CD14-positive monocyte (primary cell): Measurements from ENCODE around the gene C15orf40. TPM values are rescaled to one million over a fixed set of nuclear protein-coding genes. Genes with fewer than 3 reads are reported as not detected.

Source experiments
- DNase-seq, 3 donors: peaks; one replicate each; pipeline ENCODE4 v3.0.0-alpha.2; 2011 to 2022
- H2AFZ ChIP-seq: 2 replicates; pipeline ENCODE4 v1.6.0; 2012; ENCODE audit warnings: mild to moderate bottlenecking, low read depth, low read length, inconsistent platforms; ENCODE audit not compliant: insufficient read depth, poor library complexity, severe bottlenecking
- H3K27ac ChIP-seq, 2 donors: 1 replicate in 1 of 2; 2 replicates in 1 of 2; pipeline ENCODE4 v1.5.1; 2012 to 2013; ENCODE audit warnings: low read length in 2 of 2, control low read depth in 1 of 2, inconsistent platforms in 1 of 2, low read depth in 1 of 2, mild to moderate bottlenecking in 1 of 2
- H3K27me3 ChIP-seq, 2 donors: one replicate each; pipeline versions ENCODE4 v1.6.0 to v1.6.1; 2011 to 2013; ENCODE audit warnings: low read length in 2 of 2; ENCODE audit not compliant: control insufficient read depth in 2 of 2, insufficient read depth in 2 of 2
- H3K36me3 ChIP-seq, 2 donors: replicated peaks in 1 of 2; 1 replicate in 1 of 2; 2 replicates in 1 of 2; pipeline versions ENCODE4 v1.5.1 to v1.6.1; 2012 to 2013; ENCODE audit warnings: low read length in 2 of 2, control low read depth in 1 of 2, inconsistent platforms in 1 of 2, mild to moderate bottlenecking in 1 of 2; ENCODE audit not compliant: insufficient read depth in 2 of 2, control insufficient read depth in 1 of 2
- H3K4me1 ChIP-seq, 2 donors: 1 replicate in 1 of 2; 2 replicates in 1 of 2; pipeline versions ENCODE4 v1.5.1 to v1.6.1; 2012 to 2013; ENCODE audit warnings: low read length in 2 of 2, control low read depth in 1 of 2, inconsistent platforms in 1 of 2, mild to moderate bottlenecking in 1 of 2, moderate library complexity in 1 of 2; ENCODE audit not compliant: insufficient read depth in 2 of 2, control insufficient read depth in 1 of 2
- H3K4me2 ChIP-seq: replicated peaks from 2 replicates; pipeline ENCODE3; 2012; ENCODE audit warnings: low read length, moderate library complexity, mild to moderate bottlenecking; ENCODE audit not compliant: poor library complexity, severe bottlenecking; ENCODE audit errors: extremely low read depth
- H3K4me3 ChIP-seq, 3 experiments: fragments of 200-600 bp in 1 of 3; sonication (generic) in 1 of 3; replicated peaks in 1 of 3; 1 replicate in 2 of 3; 2 replicates in 1 of 3; pipeline ENCODE4 v1.5.1; 2011 to 2013; ENCODE audit warnings: low read length in 3 of 3, mild to moderate bottlenecking in 3 of 3, control low read depth in 2 of 3, low read depth in 2 of 3, inconsistent platforms in 1 of 3, moderate library complexity in 1 of 3
- H3K79me2 ChIP-seq: 2 replicates; pipeline ENCODE4 v1.6.0; 2012; ENCODE audit warnings: mild to moderate bottlenecking, control low read depth, inconsistent platforms, low read length, moderate library complexity; ENCODE audit not compliant: insufficient read depth
- H3K9ac ChIP-seq: 2 replicates; pipeline ENCODE4 v1.6.0; 2017; ENCODE audit warnings: low read length, mild to moderate bottlenecking; ENCODE audit not compliant: insufficient read depth, poor library complexity, severe bottlenecking
- H3K9me3 ChIP-seq, 2 donors: replicated peaks in 1 of 2; 1 replicate in 1 of 2; 2 replicates in 1 of 2; pipeline versions ENCODE4 v1.5.1 to v1.6.1; 2012 to 2013; ENCODE audit warnings: low read length in 2 of 2, control low read depth in 1 of 2; ENCODE audit not compliant: control insufficient read depth in 1 of 2, insufficient read depth in 1 of 2
- H4K20me1 ChIP-seq: 2 replicates; pipeline ENCODE4 v1.6.0; 2012; ENCODE audit warnings: mild to moderate bottlenecking, low read length, control low read depth, moderate library complexity; ENCODE audit not compliant: insufficient read depth
- H3K27ac Mint-ChIP-seq, 7 donors: one replicate each; pipeline ENCODE4 v1.8.0; 2020; ENCODE audit warnings: mild to moderate bottlenecking in 7 of 7, mixed read lengths in 7 of 7, moderate library complexity in 6 of 7, inconsistent platforms in 2 of 7
- H3K27me3 Mint-ChIP-seq, 3 donors: one replicate each; pipeline ENCODE4 v1.8.0; 2021 to 2022; ENCODE audit warnings: low read depth in 3 of 3, mild to moderate bottlenecking in 3 of 3, mixed read lengths in 3 of 3, moderate library complexity in 3 of 3, inconsistent platforms in 1 of 3
- H3K36me3 Mint-ChIP-seq, 2 donors: one replicate each; pipeline ENCODE4 v1.8.0; 2020; ENCODE audit warnings: mixed read lengths in 2 of 2, inconsistent platforms in 1 of 2, mild to moderate bottlenecking in 1 of 2
- H3K4me1 Mint-ChIP-seq: one replicate; pipeline ENCODE4 v1.8.0; 2020; ENCODE audit warnings: mild to moderate bottlenecking, mixed read lengths
- H3K4me3 Mint-ChIP-seq, 2 donors: one replicate each; pipeline ENCODE4 v1.8.0; 2020; ENCODE audit warnings: mild to moderate bottlenecking in 2 of 2, mixed read lengths in 2 of 2, moderate library complexity in 1 of 2
- H3K9me3 Mint-ChIP-seq, 7 donors: one replicate each; pipeline ENCODE4 v1.8.0; 2020 to 2022; ENCODE audit warnings: mixed read lengths in 7 of 7, mild to moderate bottlenecking in 6 of 7, moderate library complexity in 6 of 7, inconsistent platforms in 2 of 7
- CTCF ChIP-seq: fragments of 200-600 bp; IDR thresholded peaks from one replicate; pipeline ENCODE4 v1.8.0; 2022; ENCODE audit warnings: antibody characterized with exemption, mild to moderate bottlenecking
- WGBS: methylation state at CpG from one replicate; pipeline ENCODE4 v1.1.5; 2013; ENCODE audit warnings: missing lambda C conversion rate; ENCODE audit not compliant: insufficient coverage; 5-methylcytosine and 5-hydroxymethylcytosine counted together
- intact Hi-C, 2 donors: fragments of 100-400 bp; cut with micrococcal nuclease; formaldehyde crosslinking; loops; one replicate each; pipeline versions ENCODE4 v1.15.0 to v1.15.1; 2023
- polyA plus RNA-seq, 3 donors: library from polyadenylated mRNA; depleted of rRNA in 1 of 3; unstranded in 2 of 3; stranded (reverse) in 1 of 3; fragments of 300-500 nt in 2 of 3; fragments of >200 nt in 1 of 3; fragmentation: Illumina TruSeq in 2 of 3; gene quantifications; 1 replicate in 2 of 3; 2 replicates in 1 of 3; pipeline ENCODE4 v1.2.3, GENCODE V29; 2012 to 2021

The C15orf40 gene
- polyA plus RNA-seq, 3 donors = 13.0 to 32.1 (median 25.7) TPM

GRCh38 chr15:83030021-83030420 lies 18.6 kb upstream of the C15orf40 start:
- no CpG with 5 or more reads among the region's 8 CpGs for WGBS

DNA sequence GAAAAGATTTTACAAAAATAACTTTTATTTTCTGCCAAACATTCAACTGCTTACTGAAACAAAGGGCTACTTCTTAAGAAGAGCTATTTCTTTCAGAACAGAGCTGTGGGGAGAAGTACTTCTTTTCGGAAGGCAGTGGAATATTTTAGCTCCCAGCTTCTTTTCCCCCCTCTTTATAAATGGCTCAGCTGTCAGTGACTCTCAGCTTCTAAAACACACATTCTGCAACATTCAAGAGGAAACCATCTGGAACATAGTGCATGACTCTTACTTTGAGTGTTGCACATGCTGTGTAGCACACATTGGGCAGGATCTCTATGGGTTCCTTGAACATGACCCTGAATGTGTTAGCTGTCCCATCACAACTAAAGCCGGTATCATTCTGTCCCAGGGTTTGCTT lies 7.0 kb upstream of the C15orf40 start:
- H3K4me1 ChIP-seq = no peaks in the 10 kb centered on the region
- Mint-ChIP-seq H3K4me1 (peaks cover 5% of the 10 kb centered on the region), H3K27me3 (no peaks in the 10 kb centered on the region), H3K9me3 (no peaks in the 10 kb centered on the region), H3K27ac (no peak overlapping the region), H3K36me3 (peaks cover 36 to 57% of the 10 kb centered on the region in 2 donors), H3K4me3 (no peak overlapping the region)
- no peak overlapping the region for H3K4me2 ChIP-seq
- H3K79me2 ChIP-seq = no peaks in the 10 kb centered on the region
- DNase-seq = no peak
- H3K36me3 ChIP-seq = peaks cover 46 to 53% of the 10 kb centered on the region in 2 donors
- TF ChIP-seq CTCF = no peak
- WGBS = no CpG with 5 or more reads among the region's 2 CpGs
- no peak overlapping the region for H3K9ac ChIP-seq
- H3K27ac ChIP-seq = no peak overlapping the region
- H3K9me3 ChIP-seq = no peaks in the 10 kb centered on the region
- H2AFZ ChIP-seq = no peak overlapping the region
- H3K4me3 ChIP-seq = no peak overlapping the region
- intact Hi-C loops = loop anchor here in 1 of 2 donors (10.0 kb wide), 1 partner anchor 46 kb away; the partner anchor contains the start of gene BTBD1
- no peaks in the 10 kb centered on the region for H3K27me3 ChIP-seq
- peaks cover 15% of the 10 kb centered on the region for H4K20me1 ChIP-seq

More at GRCh38 chr15:83030021-83030420, 18.6 kb upstream of the C15orf40 start:
- Histone ChIP-seq H3K9me3 (no peaks in the 10 kb centered on the region), H3K79me2 (peaks cover 45% of the 10 kb centered on the region), H4K20me1 (peaks cover 78% of the 10 kb centered on the region), H3K4me2 (no peak overlapping the region), H3K4me1 (no peaks in the 10 kb centered on the region), H3K27me3 (no peaks in the 10 kb centered on the region), H3K9ac (no peak overlapping the region), H2AFZ (no peak overlapping the region), H3K27ac (no peak overlapping the region), H3K4me3 (no peak overlapping the region), H3K36me3 (peaks cover 59 to 80% of the 10 kb centered on the region in 2 donors)
- H3K27ac Mint-ChIP-seq = no peak overlapping the region
- DNase-seq = no peak
- H3K27me3 Mint-ChIP-seq = no peaks in the 10 kb centered on the region
- intact Hi-C loops = no loop called here
- H3K4me1 Mint-ChIP-seq = no peaks in the 10 kb centered on the region
- peaks cover 0 to 7% (median 2%) of the 10 kb centered on the region in 7 donors for H3K9me3 Mint-ChIP-seq
- H3K36me3 Mint-ChIP-seq = peaks cover 58 to 74% of the 10 kb centered on the region in 2 donors
- no peak for TF ChIP-seq CTCF
- no peak overlapping the region for H3K4me3 Mint-ChIP-seq
